Uterus (tissue), 2 donors: ENCODE results near the gene STH.

ENCODE experiments used
- CTCF ChIP-seq, 4 experiments: fragments of 200-600 bp in 2 of 4; fragments of 450-650 bp in 2 of 4; sonication (generic) in 2 of 4; IDR thresholded peaks; one replicate each; pipeline ENCODE4 v1.5.1; 2016 to 2019; ENCODE audit warnings: antibody characterized with exemption in 4 of 4, mild to moderate bottlenecking in 2 of 4, moderate library complexity in 1 of 4
- POLR2A ChIP-seq, 2 donors: fragments of 450-650 bp; IDR thresholded peaks; one replicate each; pipeline ENCODE4 v1.6.1; 2016; ENCODE audit warnings: antibody characterized with exemption in 2 of 2, mild to moderate bottlenecking in 1 of 2, moderate library complexity in 1 of 2

DNA sequence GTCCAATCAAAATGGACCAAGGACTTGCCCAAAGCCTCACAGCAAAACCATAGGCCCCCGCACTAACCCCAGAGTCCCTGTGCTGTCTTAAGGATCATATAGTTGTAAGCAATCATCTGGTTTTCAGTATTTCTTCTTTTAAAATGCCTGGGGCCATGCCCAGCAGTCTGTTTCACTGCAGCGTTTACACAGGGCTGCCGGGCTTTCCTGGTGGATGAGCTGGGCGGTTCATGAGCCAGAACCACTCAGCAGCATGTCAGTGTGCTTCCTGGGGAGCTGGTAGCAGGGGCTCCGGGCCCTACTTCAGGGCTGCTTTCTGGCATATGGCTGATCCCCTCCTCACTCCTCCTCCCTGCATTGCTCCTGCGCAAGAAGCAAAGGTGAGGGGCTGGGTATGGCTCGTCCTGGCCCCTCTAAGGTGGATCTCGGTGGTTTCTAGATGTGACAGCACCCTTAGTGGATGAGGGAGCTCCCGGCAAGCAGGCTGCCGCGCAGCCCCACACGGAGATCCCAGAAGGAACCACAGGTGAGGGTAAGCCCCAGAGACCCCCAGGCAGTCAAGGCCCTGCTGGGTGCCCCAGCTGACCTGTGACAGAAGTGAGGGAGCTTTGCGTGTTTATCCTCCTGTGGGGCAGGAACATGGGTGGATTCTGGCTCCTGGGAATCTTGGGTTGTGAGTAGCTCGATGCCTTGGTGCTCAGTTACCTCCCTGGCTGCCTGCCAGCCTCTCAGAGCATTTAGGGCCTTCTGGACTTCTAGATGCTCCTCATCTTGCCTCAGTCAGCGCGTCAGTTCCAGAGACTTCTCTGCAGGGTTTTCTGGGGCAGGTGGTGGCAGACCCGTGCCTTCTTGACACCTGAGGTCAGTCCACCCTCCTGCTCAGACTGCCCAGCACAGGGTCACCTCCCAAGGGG lies 24.8 kb upstream of the STH start:
- TF ChIP-seq CTCF (IDR thresholded peaks at IDR 0.05) = no peak
- no peak for TF ChIP-seq POLR2A (IDR thresholded peaks at IDR 0.05)
